GM18526 (cell line): ENCODE measurements around the gene HACD4.

Source experiments
- POLR2A ChIP-seq: IDR thresholded peaks from 3 replicates; pipeline ENCODE4 v1.6.1; 2011; ENCODE audit not compliant: insufficient read length; ENCODE audit errors: extremely low read depth

Gene HACD4

GRCh38 chr9:21030389-21031035, 928 bp downstream of the HACD4 start:
- TF ChIP-seq POLR2A = no peak

GRCh38 chr9:21029661-21030060, 1.8 kb downstream of the HACD4 start:
- no peak for TF ChIP-seq POLR2A

GRCh38 chr9:21028466-21028865, 3.0 kb downstream of the HACD4 start:
- TF ChIP-seq POLR2A = no peak

GRCh38 chr9:21027295-21027694, 4.1 kb downstream of the HACD4 start:
- TF ChIP-seq POLR2A = no peak

- TF ChIP-seq POLR2A = no peak
Measured at GRCh38 chr9:21023861-21024260, 7.6 kb downstream of the HACD4 start.

- TF ChIP-seq POLR2A = no peak
Measured at GRCh38 chr9:21018177-21018576, 13.3 kb downstream of the HACD4 start.

GRCh38 chr9:21016701-21017491, 14.5 kb downstream of the HACD4 start:
- TF ChIP-seq POLR2A = no peak

GRCh38 chr9:21015995-21016394, 15.4 kb downstream of the HACD4 start:
- no peak for TF ChIP-seq POLR2A

- TF ChIP-seq POLR2A = no peak
Measured at GRCh38 chr9:21015129-21015815, 16.2 kb downstream of the HACD4 start.

GRCh38 chr9:21002040-21002439, 29.4 kb downstream of the HACD4 start:
- no peak for TF ChIP-seq POLR2A

GRCh38 chr9:21001581-21001980, 29.9 kb downstream of the HACD4 start:
- no peak for TF ChIP-seq POLR2A

- TF ChIP-seq POLR2A = no peak
Measured at GRCh38 chr9:20997503-20998076, 33.9 kb downstream of the HACD4 start.

GRCh38 chr9:20996809-20997208, 34.6 kb downstream of the HACD4 start:
- no peak for TF ChIP-seq POLR2A

GRCh38 chr9:20995616-20996015, 35.8 kb downstream of the HACD4 start:
- TF ChIP-seq POLR2A = no peak

GRCh38 chr9:20994486-20994885, 37.0 kb downstream of the HACD4 start:
- no peak for TF ChIP-seq POLR2A

- no peak for TF ChIP-seq POLR2A
Measured at GRCh38 chr9:20990867-20991266, 40.6 kb downstream of the HACD4 start.
